ENCODE measurements around the gene ANKRD13C. TPM values are rescaled to one million over a fixed set of nuclear protein-coding genes. Genes with fewer than 3 reads are reported as not detected.

ANKRD13C gene
- polyA plus RNA-seq (2012; ENCODE audit: insufficient read length, low read depth): 9.1 TPM

DNA sequence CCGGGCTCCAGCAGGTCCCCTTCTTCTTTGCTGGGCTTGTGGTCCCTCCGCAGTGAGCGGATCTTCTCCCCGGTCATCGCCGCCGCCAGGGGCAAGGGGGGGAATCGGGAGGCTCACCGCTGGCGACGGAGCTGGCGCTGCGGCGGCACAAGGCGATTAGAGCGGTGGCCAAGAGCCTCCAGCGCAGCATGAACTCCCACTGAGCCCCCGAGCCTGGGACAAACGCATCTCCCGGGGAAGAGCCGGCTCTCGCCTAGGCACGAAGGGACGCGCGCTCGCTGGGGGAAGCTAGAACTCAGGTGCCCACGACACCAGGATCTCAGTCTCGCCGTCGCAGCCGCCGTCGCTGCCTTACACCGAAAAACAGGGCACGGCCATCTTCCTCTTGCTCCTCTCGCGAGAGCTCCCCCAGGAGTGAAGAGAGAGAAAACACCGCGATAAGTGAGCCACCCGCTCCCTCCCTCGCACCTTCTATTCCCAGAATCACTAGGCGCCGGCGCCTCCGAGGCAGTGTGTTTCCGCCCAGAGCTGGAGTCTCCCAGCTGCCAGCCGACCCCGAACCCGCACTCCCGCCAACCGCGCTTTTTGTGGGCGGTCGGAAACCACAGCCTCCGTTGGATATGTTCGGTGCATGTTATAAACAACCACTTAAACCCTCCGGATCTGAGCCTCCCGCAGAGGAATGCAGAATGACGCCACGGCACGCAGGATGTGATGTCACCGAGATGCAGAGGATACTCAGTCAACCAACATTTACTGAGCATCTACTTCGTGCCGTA lies at the start of gene ANKRD13C:
TSS of gene ANKRD13C (minus strand) at position 391 of the 779 bp plus-strand sequence. CDS start at position 77, 314 bp downstream.
- peak; percentile 93 for TF ChIP-seq TAF1 (IDR thresholded peaks at IDR 0.05; ENCODE audit: borderline replicate concordance, insufficient read depth, low read length)
- TF ChIP-seq POLR2AphosphoS5 (IDR thresholded peaks at IDR 0.05; ENCODE audit: low read depth, low read length): peak; percentile 96
- no peak for TF ChIP-seq FOXP2 (optimal IDR thresholded peaks at IDR 0.05; ENCODE audit: borderline replicate concordance, extremely low read depth, extremely low read length, insufficient read depth)
- TF ChIP-seq SIN3A (IDR thresholded peaks at IDR 0.05; ENCODE audit: borderline replicate concordance, insufficient read depth, low read length): peak; percentile 66; the same call in 1 of the 2 replicates
- TF ChIP-seq, protein P1, sequence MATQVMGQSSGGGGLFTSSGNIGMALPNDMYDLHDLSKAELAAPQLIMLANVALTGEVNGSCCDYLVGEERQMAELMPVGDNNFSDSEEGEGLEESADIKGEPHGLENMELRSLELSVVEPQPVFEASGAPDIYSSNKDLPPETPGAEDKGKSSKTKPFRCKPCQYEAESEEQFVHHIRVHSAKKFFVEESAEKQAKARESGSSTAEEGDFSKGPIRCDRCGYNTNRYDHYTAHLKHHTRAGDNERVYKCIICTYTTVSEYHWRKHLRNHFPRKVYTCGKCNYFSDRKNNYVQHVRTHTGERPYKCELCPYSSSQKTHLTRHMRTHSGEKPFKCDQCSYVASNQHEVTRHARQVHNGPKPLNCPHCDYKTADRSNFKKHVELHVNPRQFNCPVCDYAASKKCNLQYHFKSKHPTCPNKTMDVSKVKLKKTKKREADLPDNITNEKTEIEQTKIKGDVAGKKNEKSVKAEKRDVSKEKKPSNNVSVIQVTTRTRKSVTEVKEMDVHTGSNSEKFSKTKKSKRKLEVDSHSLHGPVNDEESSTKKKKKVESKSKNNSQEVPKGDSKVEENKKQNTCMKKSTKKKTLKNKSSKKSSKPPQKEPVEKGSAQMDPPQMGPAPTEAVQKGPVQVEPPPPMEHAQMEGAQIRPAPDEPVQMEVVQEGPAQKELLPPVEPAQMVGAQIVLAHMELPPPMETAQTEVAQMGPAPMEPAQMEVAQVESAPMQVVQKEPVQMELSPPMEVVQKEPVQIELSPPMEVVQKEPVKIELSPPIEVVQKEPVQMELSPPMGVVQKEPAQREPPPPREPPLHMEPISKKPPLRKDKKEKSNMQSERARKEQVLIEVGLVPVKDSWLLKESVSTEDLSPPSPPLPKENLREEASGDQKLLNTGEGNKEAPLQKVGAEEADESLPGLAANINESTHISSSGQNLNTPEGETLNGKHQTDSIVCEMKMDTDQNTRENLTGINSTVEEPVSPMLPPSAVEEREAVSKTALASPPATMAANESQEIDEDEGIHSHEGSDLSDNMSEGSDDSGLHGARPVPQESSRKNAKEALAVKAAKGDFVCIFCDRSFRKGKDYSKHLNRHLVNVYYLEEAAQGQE (IDR thresholded peaks at IDR 0.05; ENCODE audit: insufficient read depth in 1 of 2, low read depth in 2 of 2, low read length in 2 of 2): peak; percentile 7 to 17; a peak in 1 of 4 replicates

GRCh38 chr1:70403759-70404158 lies 49.2 kb upstream of the ANKRD13C start:
- TF ChIP-seq FOXP2 (optimal IDR thresholded peaks at IDR 0.05; ENCODE audit: borderline replicate concordance, extremely low read depth, extremely low read length, insufficient read depth) (no peak), POLR2AphosphoS5 (IDR thresholded peaks at IDR 0.05; ENCODE audit: low read depth, low read length) (no peak), SIN3A (IDR thresholded peaks at IDR 0.05; ENCODE audit: borderline replicate concordance, insufficient read depth, low read length) (no peak), TAF1 (IDR thresholded peaks at IDR 0.05; ENCODE audit: borderline replicate concordance, insufficient read depth, low read length) (no peak)
- TF ChIP-seq, protein P1 (IDR thresholded peaks at IDR 0.05; ENCODE audit: insufficient read depth in 1 of 2, low read depth in 2 of 2, low read length in 2 of 2): no peak

- TF ChIP-seq TAF1 (IDR thresholded peaks at IDR 0.05; ENCODE audit: borderline replicate concordance, insufficient read depth, low read length) (no peak), POLR2AphosphoS5 (IDR thresholded peaks at IDR 0.05; ENCODE audit: low read depth, low read length) (no peak), FOXP2 (optimal IDR thresholded peaks at IDR 0.05; ENCODE audit: borderline replicate concordance, extremely low read depth, extremely low read length, insufficient read depth) (no peak), SIN3A (IDR thresholded peaks at IDR 0.05; ENCODE audit: borderline replicate concordance, insufficient read depth, low read length) (no peak)
- TF ChIP-seq, protein P1 (IDR thresholded peaks at IDR 0.05; ENCODE audit: insufficient read depth in 1 of 2, low read depth in 2 of 2, low read length in 2 of 2): no peak
Measured at GRCh38 chr1:70401974-70402373, 47.5 kb upstream of the ANKRD13C start.

DNA sequence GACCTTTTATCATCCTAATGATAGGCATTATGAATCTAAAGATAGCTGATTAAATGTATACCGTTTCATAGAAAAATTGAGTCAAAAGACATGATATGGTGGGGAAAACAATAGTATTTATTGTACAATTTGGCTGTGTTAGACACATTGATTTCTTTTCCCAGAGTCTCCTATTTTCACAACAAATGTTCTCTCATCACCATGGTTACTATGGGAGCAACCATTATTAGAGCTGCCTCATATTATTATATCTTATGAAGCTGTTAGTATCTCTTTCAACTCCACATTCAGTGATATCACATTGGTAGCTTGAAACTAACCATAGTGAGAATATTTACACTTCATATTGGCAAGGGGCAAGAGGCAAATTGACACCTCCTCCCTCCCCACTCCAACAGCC lies 45.8 kb upstream of the ANKRD13C start:
- no peak for TF ChIP-seq FOXP2 (optimal IDR thresholded peaks at IDR 0.05; ENCODE audit: borderline replicate concordance, extremely low read depth, extremely low read length, insufficient read depth)
- no peak for TF ChIP-seq SIN3A (IDR thresholded peaks at IDR 0.05; ENCODE audit: borderline replicate concordance, insufficient read depth, low read length)
- no peak for TF ChIP-seq POLR2AphosphoS5 (IDR thresholded peaks at IDR 0.05; ENCODE audit: low read depth, low read length)
- TF ChIP-seq, protein P1 (IDR thresholded peaks at IDR 0.05; ENCODE audit: insufficient read depth in 1 of 2, low read depth in 2 of 2, low read length in 2 of 2): no peak
- TF ChIP-seq TAF1 (IDR thresholded peaks at IDR 0.05; ENCODE audit: borderline replicate concordance, insufficient read depth, low read length): no peak
